IPS-20b (cell line): Measurements from ENCODE around the gene CALN1.
"Not testable (repeated sequence)": the region's sequence is repeated elsewhere in the genome, so short reads cannot be mapped to it uniquely, and the experiment has no call there.

Source experiments
- H3K27ac ChIP-seq: one replicate; pipeline ENCODE4 v1.5.1; 2013; ENCODE audit warnings: low read length
- H3K27me3 ChIP-seq: 2 replicates; pipeline ENCODE4 v1.6.1; 2013; ENCODE audit warnings: mild to moderate bottlenecking, low read length, inconsistent platforms; ENCODE audit not compliant: insufficient read depth
- H3K36me3 ChIP-seq: 2 replicates; pipeline ENCODE4 v1.6.1; 2013; ENCODE audit warnings: low read depth, mild to moderate bottlenecking, inconsistent platforms, low read length, moderate library complexity; ENCODE audit not compliant: insufficient read depth
- H3K4me1 ChIP-seq: 2 replicates; pipeline ENCODE4 v1.6.1; 2013; ENCODE audit warnings: mild to moderate bottlenecking, control low read depth, inconsistent platforms, low read length, moderate library complexity; ENCODE audit not compliant: insufficient read depth
- H3K4me3 ChIP-seq: 2 replicates; pipeline ENCODE4 v1.5.1; 2013; ENCODE audit warnings: mild to moderate bottlenecking, low read length, inconsistent platforms
- H3K9ac ChIP-seq: 2 replicates; pipeline ENCODE4 v1.6.1; 2013; ENCODE audit warnings: low read depth, mild to moderate bottlenecking, inconsistent platforms, low read length, moderate library complexity
- H3K9me3 ChIP-seq: 2 replicates; pipeline ENCODE4 v1.6.1; 2013; ENCODE audit warnings: mild to moderate bottlenecking, low read depth, low read length, inconsistent platforms; ENCODE audit not compliant: insufficient read depth

Gene CALN1

DNA sequence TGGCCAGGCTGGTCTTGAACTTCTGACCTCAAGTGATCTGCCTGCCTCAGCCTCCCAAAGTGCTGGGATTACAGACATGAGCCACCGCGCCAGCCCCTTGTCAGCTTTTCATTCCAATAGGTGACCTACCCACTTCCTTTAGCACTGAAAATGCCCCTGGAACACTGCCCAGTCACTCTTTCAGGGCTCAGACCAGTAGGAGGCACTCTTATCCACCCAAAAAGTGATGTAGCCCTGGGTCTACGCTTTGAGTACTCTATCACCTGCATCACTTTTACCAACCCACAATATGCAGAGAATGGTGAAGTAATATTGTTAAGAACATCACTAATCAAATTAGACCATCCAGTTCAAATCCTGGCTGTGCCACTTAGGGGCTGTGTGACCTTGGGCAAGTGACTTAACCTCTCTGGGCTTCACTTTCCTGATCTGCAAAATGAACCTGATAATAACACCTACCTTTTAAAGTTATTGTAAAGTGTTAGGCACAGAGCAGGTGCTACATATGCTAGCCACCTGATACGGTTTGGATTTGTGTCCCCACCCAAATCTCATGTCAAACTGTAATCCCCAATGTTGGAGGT, 5.2 kb downstream of the CALN1 start:
- Histone ChIP-seq H3K27me3 (no peaks in the 10 kb centered on the region), H3K9me3 (no peaks in the 10 kb centered on the region), H3K36me3 (no peaks in the 10 kb centered on the region), H3K27ac (no peak overlapping the region), H3K9ac (no peak overlapping the region), H3K4me1 (no peaks in the 10 kb centered on the region), H3K4me3 (no peak overlapping the region)

DNA sequence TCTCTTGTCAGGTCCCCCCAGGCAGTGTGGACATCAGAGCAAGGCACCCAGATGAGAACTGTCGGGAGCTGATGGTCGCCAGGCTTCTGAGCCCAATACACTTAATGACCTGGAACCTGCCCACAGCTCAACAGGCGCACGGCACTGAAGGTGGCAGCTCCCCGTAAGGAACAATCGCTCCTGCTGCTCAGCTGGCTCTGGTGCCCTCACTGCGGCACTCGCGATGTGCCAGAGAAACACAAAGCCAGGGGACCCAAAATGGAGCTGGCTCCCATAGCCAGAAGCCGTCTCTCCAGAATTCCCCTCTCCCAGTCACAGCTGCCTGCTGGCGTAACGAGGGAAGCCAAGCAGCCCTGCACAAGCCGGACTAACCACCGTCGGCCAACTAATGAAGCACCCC, 6.3 kb downstream of the CALN1 start:
- Histone ChIP-seq H3K4me1 (no peaks in the 10 kb centered on the region), H3K9ac (no peak overlapping the region), H3K36me3 (no peaks in the 10 kb centered on the region), H3K4me3 (no peak overlapping the region), H3K27me3 (no peaks in the 10 kb centered on the region), H3K9me3 (no peaks in the 10 kb centered on the region), H3K27ac (no peak overlapping the region)

- H3K27me3 ChIP-seq = no peaks in the 10 kb centered on the region
- H3K4me3 ChIP-seq = no peak overlapping the region
- no peaks in the 10 kb centered on the region for H3K36me3 ChIP-seq
- H3K9ac ChIP-seq = no peak overlapping the region
- H3K9me3 ChIP-seq = no peaks in the 10 kb centered on the region
- no peak overlapping the region for H3K27ac ChIP-seq
- no peaks in the 10 kb centered on the region for H3K4me1 ChIP-seq
Measured at GRCh38 chr7:72405418-72405817, 6.7 kb downstream of the CALN1 start.

DNA sequence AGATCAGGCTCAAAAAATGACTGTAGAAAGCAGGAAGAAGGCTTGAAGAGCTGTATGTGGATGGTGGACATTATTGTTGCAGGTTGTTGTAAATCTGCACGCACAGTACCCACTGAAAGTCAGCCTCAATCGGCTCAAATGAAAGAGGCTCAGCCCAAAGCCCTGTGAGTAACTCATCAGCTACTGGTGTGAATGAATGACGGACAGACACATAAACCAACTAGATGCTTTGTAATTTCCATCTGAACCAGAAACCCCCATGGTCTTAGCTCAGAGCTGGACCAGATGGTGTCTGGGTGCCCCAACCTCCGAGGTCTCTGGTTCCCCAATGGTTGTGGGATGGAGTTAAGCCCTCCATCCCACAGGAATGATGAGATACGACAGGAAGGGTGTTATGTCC, 7.4 kb downstream of the CALN1 start:
- no peaks in the 10 kb centered on the region for H3K4me1 ChIP-seq
- H3K4me3 ChIP-seq = no peak overlapping the region
- H3K9me3 ChIP-seq = no peaks in the 10 kb centered on the region
- H3K36me3 ChIP-seq = no peaks in the 10 kb centered on the region
- no peak overlapping the region for H3K9ac ChIP-seq
- H3K27me3 ChIP-seq = no peaks in the 10 kb centered on the region
- H3K27ac ChIP-seq = no peak overlapping the region

DNA sequence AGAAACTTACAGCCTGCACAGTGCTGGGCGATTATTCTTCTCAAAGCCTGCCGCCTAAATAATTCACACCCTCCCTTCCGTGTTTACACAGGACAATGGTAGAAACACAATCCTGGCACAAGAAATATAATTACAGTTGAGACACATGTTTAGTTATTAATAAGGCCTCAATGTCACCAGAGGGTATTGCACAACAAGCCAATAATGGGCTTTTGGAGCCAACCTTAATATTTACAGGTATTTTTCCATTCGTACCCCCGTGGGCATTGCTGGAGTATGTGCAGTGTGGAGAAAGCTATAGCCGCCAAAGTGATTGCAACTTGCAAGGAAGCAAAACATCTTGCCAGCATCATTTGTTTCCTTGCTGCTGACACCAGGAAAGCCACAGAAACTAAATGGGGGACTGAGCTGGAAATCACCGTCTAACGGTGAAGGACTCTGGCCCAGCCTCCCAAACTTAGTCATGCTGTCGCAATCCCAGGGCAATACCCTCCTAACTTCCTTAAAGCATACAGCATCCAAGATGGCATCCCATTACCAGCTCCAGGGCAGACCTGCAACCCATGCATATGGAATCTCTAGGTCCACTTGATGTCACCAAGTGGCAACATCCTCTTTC, 8.6 kb downstream of the CALN1 start:
- H3K27me3 ChIP-seq = no peaks in the 10 kb centered on the region
- no peaks in the 10 kb centered on the region for H3K9me3 ChIP-seq

GRCh38 chr7:72394016-72394415, 18.1 kb downstream of the CALN1 start:
- H3K27ac ChIP-seq = no peak overlapping the region
- no peaks in the 10 kb centered on the region for H3K4me1 ChIP-seq

More for the DNA sequence above, 8.6 kb downstream of the CALN1 start:
- no peak overlapping the region for H3K9ac ChIP-seq
- H3K27ac ChIP-seq = no peak overlapping the region
- H3K36me3 ChIP-seq = no peaks in the 10 kb centered on the region
- no peaks in the 10 kb centered on the region for H3K4me1 ChIP-seq
- no peak overlapping the region for H3K4me3 ChIP-seq

GRCh38 chr7:72391821-72392377, 20.2 kb downstream of the CALN1 start:
- H3K27me3 ChIP-seq = no peaks in the 10 kb centered on the region
- H3K9ac ChIP-seq = no peak overlapping the region
- no peaks in the 10 kb centered on the region for H3K4me1 ChIP-seq
- H3K4me3 ChIP-seq = no peak overlapping the region
- no peak overlapping the region for H3K27ac ChIP-seq
- H3K9me3 ChIP-seq = no peaks in the 10 kb centered on the region
- H3K36me3 ChIP-seq = no peaks in the 10 kb centered on the region

More at GRCh38 chr7:72394016-72394415, 18.1 kb downstream of the CALN1 start:
- Histone ChIP-seq H3K36me3 (no peaks in the 10 kb centered on the region), H3K4me3 (no peak overlapping the region), H3K9ac (no peak overlapping the region), H3K27me3 (no peaks in the 10 kb centered on the region; the same call in 1 of the 2 replicates), H3K9me3 (no peaks in the 10 kb centered on the region)

DNA sequence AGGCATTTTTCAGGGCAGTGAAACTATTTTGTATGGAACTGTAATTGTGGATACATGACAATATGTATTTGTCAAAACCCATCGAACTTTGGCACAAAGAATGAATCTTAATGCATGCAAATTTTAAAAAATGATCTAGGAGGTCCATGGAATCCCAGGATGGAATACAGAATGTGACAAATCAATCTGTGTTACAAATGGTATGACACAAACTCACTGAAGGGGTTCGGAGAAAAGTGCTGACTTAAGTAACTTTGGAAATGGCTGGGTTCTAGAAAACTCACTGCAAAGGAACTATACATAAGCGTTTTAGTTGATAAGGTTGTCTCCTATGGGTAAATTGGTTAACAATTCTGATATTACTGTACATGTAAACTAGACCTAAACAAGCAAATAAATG, 26.0 kb downstream of the CALN1 start:
- no peaks in the 10 kb centered on the region for H3K4me1 ChIP-seq
- no peak overlapping the region for H3K4me3 ChIP-seq
- H3K36me3 ChIP-seq = no peaks in the 10 kb centered on the region
- no peak overlapping the region for H3K27ac ChIP-seq
- H3K9ac ChIP-seq = no peak overlapping the region
- H3K27me3 ChIP-seq = no peaks in the 10 kb centered on the region
- H3K9me3 ChIP-seq = no peaks in the 10 kb centered on the region

DNA sequence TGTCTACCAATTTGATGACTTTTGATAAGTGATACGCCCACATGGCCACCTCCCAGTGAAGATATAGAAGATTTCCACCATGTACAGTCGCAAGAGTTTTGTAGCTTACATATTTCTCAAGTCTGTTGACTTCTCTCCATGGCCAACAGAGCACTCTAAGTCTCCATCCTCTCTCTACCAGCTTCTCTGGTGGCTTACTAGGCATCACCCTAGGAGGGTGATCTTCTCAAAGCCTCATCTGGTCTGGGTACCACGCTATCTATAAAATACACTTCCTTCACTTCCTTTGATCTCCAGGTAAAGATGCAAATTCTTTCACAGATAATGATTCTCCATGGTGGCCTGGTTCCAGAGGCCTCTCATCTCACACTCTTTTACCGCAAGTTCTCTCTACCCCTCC, 49.9 kb downstream of the CALN1 start:
- Histone ChIP-seq H3K4me3 (no peak overlapping the region), H3K36me3 (no peaks in the 10 kb centered on the region), H3K4me1 (no peaks in the 10 kb centered on the region), H3K9me3 (no peaks in the 10 kb centered on the region), H3K27me3 (no peaks in the 10 kb centered on the region), H3K9ac (no peak overlapping the region), H3K27ac (no peak overlapping the region)

DNA sequence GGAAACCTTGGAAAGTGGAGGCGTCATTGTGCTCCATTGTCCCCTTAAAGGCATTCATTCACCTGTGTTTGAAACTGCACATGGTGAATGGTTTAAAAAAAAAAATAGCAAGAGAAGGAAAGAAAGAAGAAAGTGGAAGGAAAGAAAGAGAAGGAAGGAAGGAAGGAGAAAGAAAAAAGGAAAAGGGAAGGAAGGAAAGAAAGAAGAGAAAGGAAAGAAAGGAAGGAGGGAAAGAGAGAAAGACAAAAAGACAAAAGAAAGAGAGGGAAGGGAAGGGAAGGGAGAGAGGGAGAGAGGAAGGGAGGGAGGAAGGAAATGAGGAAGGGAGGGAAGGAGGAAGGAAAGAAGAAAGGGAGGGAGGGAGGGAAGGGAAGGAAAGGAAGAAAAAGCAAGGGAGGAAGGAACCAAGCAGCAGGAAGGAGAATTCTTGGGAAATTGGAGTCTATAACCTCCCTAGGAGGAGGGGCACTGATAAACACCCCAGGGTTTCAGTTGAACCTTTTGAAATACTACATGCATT, 66.9 kb downstream of the CALN1 start:
- no peak overlapping the region for H3K27ac ChIP-seq
- no peaks in the 10 kb centered on the region for H3K27me3 ChIP-seq
- no peaks in the 10 kb centered on the region for H3K9me3 ChIP-seq
- no peak overlapping the region for H3K9ac ChIP-seq
- H3K4me3 ChIP-seq = no peak overlapping the region
- peaks cover 7% of the 10 kb centered on the region for H3K4me1 ChIP-seq
- H3K36me3 ChIP-seq = no peaks in the 10 kb centered on the region

DNA sequence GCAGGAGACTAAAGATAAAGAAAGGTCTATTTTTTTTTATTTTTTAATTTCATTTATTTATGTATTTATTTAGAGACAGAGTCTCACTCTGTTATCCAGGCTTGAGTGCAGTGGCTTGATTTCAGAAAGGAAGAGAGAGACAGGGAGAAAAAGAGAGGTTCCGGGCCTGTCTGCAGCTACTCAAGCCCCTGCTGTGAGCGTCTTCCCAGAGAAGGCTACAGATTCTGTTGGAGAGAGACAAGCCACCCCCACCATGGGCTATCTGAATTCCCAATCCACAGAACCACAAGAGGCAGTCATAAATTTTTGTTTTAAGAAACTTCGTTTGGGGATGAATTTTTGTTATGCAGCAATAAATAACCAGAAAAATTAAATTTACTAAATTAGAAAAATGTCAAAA, 68.1 kb downstream of the CALN1 start:
- Histone ChIP-seq H3K27ac (no peak overlapping the region), H3K9ac (no peak overlapping the region), H3K36me3 (no peaks in the 10 kb centered on the region), H3K4me1 (peaks cover 7% of the 10 kb centered on the region), H3K4me3 (no peak overlapping the region), H3K9me3 (no peaks in the 10 kb centered on the region), H3K27me3 (peaks cover 6% of the 10 kb centered on the region; the same call in 1 of the 2 replicates)

DNA sequence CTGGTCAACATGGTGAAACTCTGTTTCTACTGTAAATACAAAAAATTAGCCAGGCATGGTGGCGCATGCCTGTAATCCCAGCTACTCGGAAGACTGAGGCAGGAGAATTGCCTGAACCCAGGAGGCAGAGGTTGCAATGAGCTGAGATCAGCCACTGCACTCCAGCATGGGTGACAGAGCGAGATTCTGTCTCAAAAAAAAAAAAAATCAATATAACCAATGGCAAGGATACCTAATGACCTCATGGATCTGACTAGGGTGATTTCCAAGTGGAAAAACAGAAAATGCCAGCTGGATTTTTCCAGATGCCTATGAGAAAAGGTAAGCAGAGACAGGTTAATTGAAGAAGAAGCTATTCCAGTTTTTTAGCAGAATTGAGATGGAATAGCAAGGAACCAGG, 68.8 kb downstream of the CALN1 start:
- H3K27me3 ChIP-seq = peaks cover 12% of the 10 kb centered on the region
- H3K27ac ChIP-seq, H3K4me3 ChIP-seq, H3K36me3 ChIP-seq, H3K9me3 ChIP-seq, H3K9ac ChIP-seq, H3K4me1 ChIP-seq: not testable (repeated sequence)
